Activated CD4-positive, alpha-beta T cell treated with anti-CD3 and anti-CD28 coated beads, Interleukin-2, amount 10 ng/mL, durations not matched to agents 24 days and 14 days (primary cell): ENCODE measurements around the gene DPP3. TPM values are rescaled to one million over a fixed set of nuclear protein-coding genes. Genes with fewer than 3 reads are reported as not detected.
A peak's percentile ranks its signal among the peaks of the same experiment; 100 is the strongest.

Source experiments
- DNase-seq: peaks from one replicate; pipeline ENCODE4 v3.0.0; 2022
- H3K27ac Mint-ChIP-seq: one replicate; pipeline ENCODE4 v1.8.0; 2022; ENCODE audit warnings: mild to moderate bottlenecking, mixed read lengths
- H3K27me3 Mint-ChIP-seq: one replicate; pipeline ENCODE4 v1.8.0; 2022; ENCODE audit warnings: mixed read lengths
- H3K36me3 Mint-ChIP-seq: one replicate; pipeline ENCODE4 v1.8.0; 2022; ENCODE audit warnings: low read depth, mild to moderate bottlenecking, mixed read lengths
- H3K4me1 Mint-ChIP-seq: one replicate; pipeline ENCODE4 v1.8.0; 2021; ENCODE audit warnings: mixed read lengths
- H3K4me3 Mint-ChIP-seq: one replicate; pipeline ENCODE4 v1.8.0; 2022; ENCODE audit warnings: mild to moderate bottlenecking, moderate library complexity, mixed read lengths
- H3K9me3 Mint-ChIP-seq: one replicate; pipeline ENCODE4 v1.8.0; 2021; ENCODE audit warnings: mixed read lengths
- intact Hi-C: fragments of 100-400 bp; cut with micrococcal nuclease; formaldehyde crosslinking; loops from one replicate; pipeline ENCODE4 v1.15.1; 2023
- total RNA-seq: library from RNA; stranded (reverse); gene quantifications from 2 replicates; pipeline ENCODE4 v1.2.3, GENCODE V29; 2022

DPP3 gene
- total RNA-seq, 1 donor from 2014 or later = 106 TPM

DNA sequence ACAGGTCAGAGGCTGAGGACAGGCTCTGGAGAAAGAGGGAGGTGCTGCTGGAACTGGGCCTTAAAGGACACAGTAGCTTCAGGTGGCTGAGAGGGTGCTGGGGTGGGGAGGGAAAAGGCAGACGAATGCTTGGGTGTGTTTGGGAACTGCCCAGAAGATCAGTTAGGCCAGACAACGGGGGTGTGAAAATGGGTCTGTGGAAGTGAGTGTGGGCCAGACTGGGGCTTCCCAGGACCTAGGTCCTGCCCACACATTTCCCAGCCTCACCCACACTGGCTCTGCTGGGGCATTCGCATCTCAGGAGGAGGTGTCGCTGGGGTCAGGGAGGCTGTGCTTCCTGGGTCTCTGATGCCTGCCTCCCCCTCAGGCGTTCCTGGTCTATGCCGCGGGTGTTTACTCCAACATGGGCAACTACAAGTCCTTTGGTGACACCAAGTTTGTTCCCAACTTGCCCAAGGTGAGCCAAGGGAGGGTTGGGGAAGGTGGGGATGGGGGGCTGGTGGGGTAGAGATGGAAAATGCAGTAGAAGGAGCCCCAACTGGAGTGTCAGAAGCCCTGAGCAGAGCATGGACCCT, 4.7 kb downstream of the DPP3 start:
- Mint-ChIP-seq H3K27me3 (no peaks in the 10 kb centered on the region), H3K36me3 (peaks cover 21% of the 10 kb centered on the region), H3K27ac (peak overlapping the region; percentile 40), H3K9me3 (no peaks in the 10 kb centered on the region), H3K4me3 (no peak overlapping the region), H3K4me1 (peaks cover 12% of the 10 kb centered on the region)
- intact Hi-C loops = no loop called here
- no peak for DNase-seq

DNA sequence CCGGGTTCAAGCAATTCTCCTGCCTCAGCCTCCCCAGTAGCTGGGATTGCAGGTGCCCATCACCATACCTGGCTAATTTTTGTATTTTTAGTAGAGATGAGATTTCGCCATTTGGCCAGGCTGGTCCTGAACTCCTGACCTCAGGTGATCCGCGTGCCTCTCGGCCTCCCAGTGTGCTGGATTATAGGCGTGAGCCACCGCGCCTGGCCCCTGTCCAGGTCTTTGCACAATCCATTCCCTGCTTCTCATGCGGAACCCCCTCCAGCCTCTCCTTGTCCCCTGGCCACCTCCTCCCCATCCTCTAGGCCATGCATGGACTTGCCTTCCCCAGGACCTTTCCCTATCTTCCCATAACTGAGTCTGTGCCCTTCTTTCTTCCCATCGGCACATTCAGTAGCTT, 8.7 kb downstream of the DPP3 start:
- Mint-ChIP-seq H3K27ac (no peak overlapping the region), H3K36me3 (peaks cover 18% of the 10 kb centered on the region), H3K27me3 (no peaks in the 10 kb centered on the region), H3K4me1 (peaks cover 3% of the 10 kb centered on the region), H3K4me3 (no peak overlapping the region), H3K9me3 (no peaks in the 10 kb centered on the region)
- intact Hi-C loops = no loop called here
- DNase-seq = no peak

GRCh38 chr11:66489636-66490035, 9.4 kb downstream of the DPP3 start:
- peaks cover 2% of the 10 kb centered on the region for H3K4me1 Mint-ChIP-seq
- H3K27me3 Mint-ChIP-seq = no peaks in the 10 kb centered on the region
- H3K36me3 Mint-ChIP-seq = peaks cover 17% of the 10 kb centered on the region
- H3K9me3 Mint-ChIP-seq = no peaks in the 10 kb centered on the region
- no peak overlapping the region for H3K4me3 Mint-ChIP-seq
- H3K27ac Mint-ChIP-seq = no peak overlapping the region
- DNase-seq = no peak
- intact Hi-C loops = no loop called here

DNA sequence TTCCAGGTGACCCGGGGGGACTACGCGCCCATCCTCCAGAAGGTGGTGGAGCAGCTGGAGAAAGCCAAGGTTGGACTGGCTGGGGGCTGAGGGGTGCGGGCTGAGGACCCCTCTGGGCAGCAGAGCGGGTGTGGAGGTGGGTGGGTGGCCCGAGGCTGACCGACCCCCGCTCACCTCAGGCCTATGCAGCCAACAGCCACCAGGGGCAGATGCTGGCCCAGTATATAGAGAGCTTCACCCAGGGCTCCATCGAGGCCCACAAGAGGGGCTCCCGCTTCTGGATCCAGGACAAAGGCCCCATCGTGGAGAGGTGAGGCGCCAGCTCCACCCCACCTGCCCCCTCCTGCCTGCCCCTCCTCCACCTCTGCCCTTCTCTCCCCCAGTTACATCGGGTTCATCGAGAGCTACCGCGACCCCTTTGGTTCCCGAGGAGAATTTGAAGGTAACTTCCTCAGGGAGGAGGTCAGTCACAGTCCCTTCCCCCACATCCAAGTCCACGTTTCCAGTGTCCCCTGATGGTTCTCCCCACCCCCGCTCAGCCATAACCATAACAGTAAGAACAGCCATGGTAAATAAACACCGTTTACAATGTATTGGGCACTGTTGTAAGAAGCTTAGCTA, 11.2 kb downstream of the DPP3 start:
- H3K27me3 Mint-ChIP-seq = no peaks in the 10 kb centered on the region
- intact Hi-C loops = no loop called here
- H3K4me1 Mint-ChIP-seq = no peaks in the 10 kb centered on the region
- no peak overlapping the region for H3K4me3 Mint-ChIP-seq
- H3K27ac Mint-ChIP-seq = no peak overlapping the region
- no peaks in the 10 kb centered on the region for H3K9me3 Mint-ChIP-seq
- no peak for DNase-seq
- H3K36me3 Mint-ChIP-seq = peaks cover 16% of the 10 kb centered on the region

DNA sequence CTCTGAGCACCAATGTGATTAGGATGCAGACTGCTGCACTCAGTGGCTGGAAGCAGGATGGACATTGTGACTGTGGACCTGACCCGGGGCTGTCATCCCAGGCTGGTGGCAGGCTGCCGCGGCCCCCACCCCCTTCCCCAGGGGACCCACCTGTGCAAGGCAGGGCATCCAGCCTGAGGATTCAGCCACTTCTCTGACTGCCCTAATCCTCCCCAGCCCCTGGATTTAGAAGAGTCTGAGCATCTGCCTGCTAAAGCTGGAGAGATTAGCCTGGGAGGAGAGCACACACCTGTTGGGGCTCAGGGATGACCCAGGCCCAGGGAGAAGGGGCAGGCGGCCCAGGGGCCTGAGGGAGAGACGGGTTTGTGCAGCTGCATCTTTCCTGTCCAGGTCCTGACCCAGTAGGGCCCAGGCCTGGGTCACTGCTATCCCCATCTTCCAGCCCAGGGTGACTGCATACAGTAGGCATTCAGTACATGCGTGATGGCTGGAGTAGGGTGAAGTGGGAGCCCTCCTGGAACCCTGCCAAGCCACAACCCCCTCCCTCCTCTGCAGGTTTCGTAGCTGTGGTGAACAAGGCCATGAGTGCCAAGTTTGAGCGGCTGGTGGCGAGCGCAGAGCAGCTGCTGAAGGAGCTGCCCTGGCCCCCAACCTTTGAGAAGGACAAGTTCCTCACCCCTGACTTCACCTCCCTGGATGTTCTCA, 12.1 kb downstream of the DPP3 start:
- no peak overlapping the region for H3K27ac Mint-ChIP-seq
- peaks cover 22% of the 10 kb centered on the region for H3K36me3 Mint-ChIP-seq
- intact Hi-C loops = no loop called here
- no peaks in the 10 kb centered on the region for H3K4me1 Mint-ChIP-seq
- no peak overlapping the region for H3K4me3 Mint-ChIP-seq
- H3K27me3 Mint-ChIP-seq = no peaks in the 10 kb centered on the region
- no peaks in the 10 kb centered on the region for H3K9me3 Mint-ChIP-seq
- DNase-seq = no peak

- Mint-ChIP-seq H3K4me1 (no peaks in the 10 kb centered on the region), H3K36me3 (peaks cover 25% of the 10 kb centered on the region), H3K9me3 (no peaks in the 10 kb centered on the region), H3K4me3 (no peak overlapping the region), H3K27ac (no peak overlapping the region), H3K27me3 (no peaks in the 10 kb centered on the region)
- intact Hi-C loops = no loop called here
- no peak for DNase-seq
Observed at GRCh38 chr11:66493130-66493529, 12.9 kb downstream of the DPP3 start.

DNA sequence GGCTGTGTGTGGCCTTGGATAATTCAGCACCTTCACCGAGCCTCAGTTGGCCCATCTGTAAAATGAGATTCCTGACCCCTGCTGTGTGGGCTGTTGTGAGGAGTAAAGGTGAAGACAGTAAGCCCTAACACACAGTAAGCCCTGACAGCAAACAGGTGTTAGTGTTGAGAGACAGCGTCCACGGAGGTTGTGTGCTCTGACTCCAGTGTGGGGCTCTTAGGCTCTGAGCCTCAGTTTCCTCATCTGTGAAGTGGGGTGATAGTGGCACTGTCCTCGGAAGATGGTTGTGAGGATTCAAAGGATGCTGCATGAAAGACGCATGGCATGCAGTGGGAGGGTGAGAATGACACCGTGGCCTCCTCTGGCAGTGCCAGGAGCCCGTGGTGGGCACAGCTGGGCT, 14.2 kb downstream of the DPP3 start:
- H3K9me3 Mint-ChIP-seq = no peaks in the 10 kb centered on the region
- H3K4me1 Mint-ChIP-seq = no peaks in the 10 kb centered on the region
- H3K27ac Mint-ChIP-seq = no peak overlapping the region
- no peak overlapping the region for H3K4me3 Mint-ChIP-seq
- intact Hi-C loops = no loop called here
- H3K27me3 Mint-ChIP-seq = no peaks in the 10 kb centered on the region
- H3K36me3 Mint-ChIP-seq = peaks cover 17% of the 10 kb centered on the region
- DNase-seq = no peak

DNA sequence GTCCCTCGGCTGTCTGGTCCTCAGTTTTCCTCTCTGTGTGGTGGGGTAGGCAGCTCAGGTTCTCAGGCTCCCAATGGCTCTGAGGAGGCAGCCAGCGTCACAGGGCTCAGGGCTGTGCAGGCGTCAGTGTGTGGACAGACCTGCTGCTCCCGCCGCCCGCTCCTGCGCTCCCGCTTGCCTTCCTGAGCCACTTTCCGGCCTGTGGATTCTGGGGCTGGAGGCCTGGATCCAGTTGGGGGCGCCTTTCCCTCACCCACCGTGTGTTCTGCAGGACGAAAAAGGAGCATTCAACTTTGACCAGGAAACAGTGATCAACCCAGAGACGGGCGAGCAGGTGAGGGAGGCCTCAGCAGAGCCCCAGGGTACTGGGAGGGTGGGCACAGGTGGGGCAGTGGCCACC, 14.7 kb downstream of the DPP3 start:
- no peak for DNase-seq
- H3K4me1 Mint-ChIP-seq = no peaks in the 10 kb centered on the region
- H3K27me3 Mint-ChIP-seq = no peaks in the 10 kb centered on the region
- no peaks in the 10 kb centered on the region for H3K9me3 Mint-ChIP-seq
- H3K4me3 Mint-ChIP-seq = no peak overlapping the region
- intact Hi-C loops = no loop called here
- H3K27ac Mint-ChIP-seq = no peak overlapping the region
- H3K36me3 Mint-ChIP-seq = peaks cover 19% of the 10 kb centered on the region

- Mint-ChIP-seq H3K36me3 (peaks cover 20% of the 10 kb centered on the region), H3K9me3 (no peaks in the 10 kb centered on the region), H3K27me3 (no peaks in the 10 kb centered on the region), H3K4me3 (no peak overlapping the region), H3K4me1 (no peaks in the 10 kb centered on the region), H3K27ac (no peak overlapping the region)
- intact Hi-C loops = no loop called here
- peak; percentile 68 for DNase-seq
Observed at GRCh38 chr11:66495401-66495854, 15.2 kb downstream of the DPP3 start.

DNA sequence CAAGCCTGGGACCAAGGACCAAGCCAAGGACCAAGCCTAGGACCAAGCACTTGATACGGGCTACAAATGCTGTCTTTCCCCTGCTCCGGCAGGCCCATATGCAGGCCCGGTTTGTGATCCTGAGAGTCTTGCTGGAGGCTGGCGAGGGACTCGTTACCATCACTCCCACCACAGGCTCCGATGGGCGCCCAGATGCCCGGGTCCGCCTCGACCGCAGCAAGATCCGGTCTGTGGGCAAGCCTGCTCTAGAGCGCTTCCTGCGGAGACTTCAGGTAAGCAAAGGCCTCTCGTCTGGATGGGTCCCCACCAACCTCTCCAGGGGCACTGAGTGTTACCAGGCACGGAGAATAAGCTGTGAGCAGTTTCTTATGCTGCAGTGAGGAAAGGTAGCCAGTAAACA, 17.0 kb downstream of the DPP3 start:
- Mint-ChIP-seq H3K36me3 (peaks cover 22% of the 10 kb centered on the region), H3K27ac (no peak overlapping the region), H3K27me3 (no peaks in the 10 kb centered on the region), H3K4me3 (no peak overlapping the region), H3K4me1 (no peaks in the 10 kb centered on the region), H3K9me3 (no peaks in the 10 kb centered on the region)
- intact Hi-C loops = no loop called here
- DNase-seq = no peak

GRCh38 chr11:66498506-66498905, 18.3 kb downstream of the DPP3 start:
- DNase-seq = no peak
- Mint-ChIP-seq H3K36me3 (peaks cover 20% of the 10 kb centered on the region), H3K27me3 (no peaks in the 10 kb centered on the region), H3K4me1 (no peaks in the 10 kb centered on the region), H3K9me3 (no peaks in the 10 kb centered on the region), H3K4me3 (no peak overlapping the region), H3K27ac (no peak overlapping the region)
- intact Hi-C loops = no loop called here

- intact Hi-C loops = no loop called here
- H3K27me3 Mint-ChIP-seq = no peaks in the 10 kb centered on the region
- H3K4me3 Mint-ChIP-seq = no peak overlapping the region
- no peak overlapping the region for H3K27ac Mint-ChIP-seq
- DNase-seq = no peak
- peaks cover 6% of the 10 kb centered on the region for H3K4me1 Mint-ChIP-seq
- no peaks in the 10 kb centered on the region for H3K9me3 Mint-ChIP-seq
- H3K36me3 Mint-ChIP-seq = peaks cover 23% of the 10 kb centered on the region
Observed at GRCh38 chr11:66505276-66505816, 25.1 kb downstream of the DPP3 start.

DNA sequence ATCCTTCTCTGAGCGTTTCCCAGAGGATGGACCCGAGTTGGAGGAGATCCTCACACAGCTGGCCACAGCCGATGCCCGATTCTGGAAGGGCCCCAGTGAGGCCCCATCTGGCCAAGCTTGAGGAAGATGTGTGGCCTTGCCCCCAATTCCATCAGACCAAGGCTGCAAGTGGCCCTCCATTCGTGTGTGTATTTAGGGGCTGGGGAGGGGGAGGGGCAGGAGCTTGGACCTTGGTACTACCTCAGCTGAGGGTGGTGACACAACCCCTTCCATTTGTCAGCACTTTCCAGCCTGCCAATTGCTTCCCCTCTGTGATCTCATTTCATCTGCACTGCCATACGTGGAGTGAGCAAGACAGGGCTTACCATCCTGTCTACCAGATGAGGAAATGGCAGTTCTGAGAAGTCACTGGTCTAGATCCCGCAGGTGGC, 28.9 kb downstream of the DPP3 start:
- no peak for DNase-seq
- peaks cover 17% of the 10 kb centered on the region for H3K4me1 Mint-ChIP-seq
- no peaks in the 10 kb centered on the region for H3K27me3 Mint-ChIP-seq
- no peak overlapping the region for H3K4me3 Mint-ChIP-seq
- peak overlapping the region; percentile 52 for H3K27ac Mint-ChIP-seq
- H3K36me3 Mint-ChIP-seq = peaks cover 18% of the 10 kb centered on the region
- intact Hi-C loops = no loop called here
- no peaks in the 10 kb centered on the region for H3K9me3 Mint-ChIP-seq

DNA sequence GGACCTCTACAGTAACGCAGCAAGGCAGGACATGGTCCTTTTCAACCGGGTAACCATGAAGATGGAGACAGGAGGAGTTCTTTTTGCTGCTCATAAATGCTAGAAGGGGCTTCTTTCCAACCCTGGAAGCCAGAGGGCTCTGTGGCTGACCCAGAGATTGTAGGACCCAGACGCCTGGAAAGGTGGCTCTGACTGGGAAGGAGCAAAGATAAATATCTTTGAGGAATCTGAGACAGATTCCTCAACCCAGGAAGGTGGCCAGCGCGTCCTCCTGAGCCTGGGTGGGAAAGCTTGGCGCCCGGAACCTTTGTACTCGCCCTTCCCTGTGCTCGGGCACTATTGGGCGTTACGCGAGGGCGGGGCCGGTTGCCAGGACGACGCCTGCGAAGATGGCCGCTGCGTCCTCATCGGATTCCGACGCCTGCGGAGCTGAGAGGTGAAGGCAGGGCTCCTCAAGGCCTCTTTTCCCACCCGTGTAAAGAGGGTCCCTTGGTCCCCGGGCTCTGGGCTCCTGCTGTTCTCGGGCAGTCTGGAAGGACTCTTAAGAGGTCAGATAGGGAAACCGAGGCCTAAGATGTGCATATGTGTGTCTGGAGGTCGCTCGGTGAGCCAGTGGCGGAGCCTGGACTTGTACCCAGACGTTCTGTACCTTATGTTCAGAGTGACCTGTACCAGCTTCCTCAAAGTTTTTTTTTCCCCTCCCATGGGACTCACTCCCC, 30.2 kb downstream of the DPP3 start, which contains the start of gene BBS1:
Gene BBS1, plus strand, starts transcription at position 365 of the 719 bp plus-strand sequence. Its CDS starts 25 bp downstream, at position 390.
- Mint-ChIP-seq H3K27me3 (no peaks in the 10 kb centered on the region), H3K4me1 (peaks cover 17% of the 10 kb centered on the region), H3K27ac (peak within 1 kb of the TSS; percentile 67), H3K9me3 (no peaks in the 10 kb centered on the region), H3K36me3 (peaks cover 15% of the 10 kb centered on the region), H3K4me3 (peak within 1 kb of the TSS; percentile 91)
- intact Hi-C loops = loop anchor here (1.0 kb wide), 1 partner anchor 36 kb away; the partner anchor contains the start of genes ACTN3 and ZDHHC24
- peak; percentile 95 for DNase-seq
